Epithelial cell of esophagus (primary cell): ENCODE measurements around the gene TMEM270.
"Not testable (repeated sequence)": the region's sequence is repeated elsewhere in the genome, so short reads cannot be mapped to it uniquely, and the experiment has no call there.

ENCODE experiments used
- DNase-seq: peaks from one replicate; pipeline ENCODE4 v3.0.0; 2010; ENCODE audit warnings: low read depth
- H3K4me3 ChIP-seq: 2 replicates; pipeline ENCODE4 v1.5.1; 2011; ENCODE audit warnings: mild to moderate bottlenecking, low read length, control low read depth
- TF ChIP-seq, protein P1 (sequence below): IDR thresholded peaks from 2 replicates; pipeline ENCODE4 v1.5.1; 2011; ENCODE audit warnings: low read depth, mild to moderate bottlenecking, low read length, control low read depth, inconsistent platforms; ENCODE audit not compliant: insufficient read depth; ENCODE audit errors: missing control alignments

Gene TMEM270

GRCh38 chr7:73881352-73882046 lies 20.5 kb downstream of the TMEM270 start:
- H3K4me3 ChIP-seq, result no peak overlapping the region
- TF ChIP-seq, protein P1, sequence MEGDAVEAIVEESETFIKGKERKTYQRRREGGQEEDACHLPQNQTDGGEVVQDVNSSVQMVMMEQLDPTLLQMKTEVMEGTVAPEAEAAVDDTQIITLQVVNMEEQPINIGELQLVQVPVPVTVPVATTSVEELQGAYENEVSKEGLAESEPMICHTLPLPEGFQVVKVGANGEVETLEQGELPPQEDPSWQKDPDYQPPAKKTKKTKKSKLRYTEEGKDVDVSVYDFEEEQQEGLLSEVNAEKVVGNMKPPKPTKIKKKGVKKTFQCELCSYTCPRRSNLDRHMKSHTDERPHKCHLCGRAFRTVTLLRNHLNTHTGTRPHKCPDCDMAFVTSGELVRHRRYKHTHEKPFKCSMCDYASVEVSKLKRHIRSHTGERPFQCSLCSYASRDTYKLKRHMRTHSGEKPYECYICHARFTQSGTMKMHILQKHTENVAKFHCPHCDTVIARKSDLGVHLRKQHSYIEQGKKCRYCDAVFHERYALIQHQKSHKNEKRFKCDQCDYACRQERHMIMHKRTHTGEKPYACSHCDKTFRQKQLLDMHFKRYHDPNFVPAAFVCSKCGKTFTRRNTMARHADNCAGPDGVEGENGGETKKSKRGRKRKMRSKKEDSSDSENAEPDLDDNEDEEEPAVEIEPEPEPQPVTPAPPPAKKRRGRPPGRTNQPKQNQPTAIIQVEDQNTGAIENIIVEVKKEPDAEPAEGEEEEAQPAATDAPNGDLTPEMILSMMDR, result no peak
- DNase-seq, result no peak

- no peak for DNase-seq
- no peak overlapping the region for H3K4me3 ChIP-seq
- TF ChIP-seq, protein P1, result no peak
Measured at GRCh38 chr7:73882047-73882402, 21.1 kb downstream of the TMEM270 start.

DNA sequence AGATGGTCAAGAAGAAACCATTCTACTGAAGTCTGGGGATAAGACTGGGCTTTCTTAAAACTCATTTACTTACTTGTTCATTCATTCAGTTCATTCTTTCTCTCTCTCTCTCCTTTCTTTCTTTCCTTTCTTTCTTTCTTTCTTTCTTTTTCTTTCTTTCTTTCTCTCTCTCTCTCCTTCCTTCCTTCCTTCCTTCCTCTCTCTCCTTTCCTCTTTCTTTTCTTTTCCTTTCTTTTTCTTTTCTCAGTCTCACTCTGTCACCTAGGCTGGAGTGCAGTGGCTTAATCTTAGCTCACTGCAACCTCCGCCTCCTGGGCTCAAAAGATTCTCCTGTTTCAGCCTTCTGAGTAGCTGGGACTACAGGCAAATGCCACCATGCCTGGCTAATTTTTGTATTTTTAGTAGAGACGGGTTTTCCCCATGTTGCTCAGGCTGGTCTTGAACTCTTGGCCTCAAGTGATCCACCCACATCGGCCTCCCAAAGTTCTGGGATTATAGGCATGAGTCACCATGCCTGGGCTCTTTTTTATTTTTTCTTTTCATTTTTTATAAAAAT lies 24.0 kb downstream of the TMEM270 start:
- DNase-seq, H3K4me3 ChIP-seq: not testable (repeated sequence)

- H3K4me3 ChIP-seq, result no peak overlapping the region
- DNase-seq, result no peak
- TF ChIP-seq, protein P1, result no peak
Measured at GRCh38 chr7:73885433-73885974, 24.5 kb downstream of the TMEM270 start.

DNA sequence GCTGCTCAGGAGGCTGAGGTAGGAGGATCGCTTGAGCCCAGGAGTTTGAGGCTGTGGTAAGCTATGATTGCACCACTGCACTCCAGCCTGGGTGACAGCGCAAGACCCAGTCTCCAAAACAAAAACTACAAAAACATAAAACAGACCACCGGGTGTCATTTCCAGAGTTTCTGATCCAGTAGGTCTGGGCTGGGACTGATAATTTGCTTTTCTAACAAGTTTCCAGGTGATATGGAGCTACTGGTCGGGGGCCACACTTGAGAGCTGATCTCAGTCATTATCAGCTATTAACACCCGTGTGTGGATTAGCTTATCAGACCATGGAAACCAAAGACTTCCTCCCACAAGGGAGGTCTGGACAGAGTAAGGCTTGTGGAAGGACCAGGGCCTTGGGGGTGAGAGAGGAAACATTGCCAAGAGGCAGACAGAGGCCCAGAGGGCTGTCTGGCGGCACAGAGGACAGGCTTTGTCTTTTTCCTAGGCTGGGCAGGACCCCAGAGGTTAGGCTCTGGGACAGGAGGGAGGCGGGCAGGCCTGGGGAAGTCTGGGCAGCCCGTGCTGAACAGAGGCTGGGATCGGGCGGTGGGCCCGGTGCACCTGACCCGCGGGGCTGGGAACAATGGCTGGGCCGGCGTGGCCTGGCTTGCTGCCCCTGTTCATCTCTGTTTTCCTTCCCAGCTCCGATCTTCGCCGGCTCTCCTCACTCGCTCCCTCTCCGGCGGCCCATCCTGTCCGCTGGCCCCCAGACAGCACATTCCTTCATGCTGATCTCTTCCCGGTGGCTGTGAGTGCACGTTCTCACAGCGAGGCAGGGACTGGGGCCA lies 25.2 kb downstream of the TMEM270 start:
- H3K4me3 ChIP-seq, result no peak overlapping the region
- TF ChIP-seq, protein P1, result no peak
- DNase-seq, result no peak

GRCh38 chr7:73887762-73888161 lies 26.8 kb downstream of the TMEM270 start:
- no peak for DNase-seq
- no peak overlapping the region for H3K4me3 ChIP-seq
- TF ChIP-seq, protein P1, result no peak

DNA sequence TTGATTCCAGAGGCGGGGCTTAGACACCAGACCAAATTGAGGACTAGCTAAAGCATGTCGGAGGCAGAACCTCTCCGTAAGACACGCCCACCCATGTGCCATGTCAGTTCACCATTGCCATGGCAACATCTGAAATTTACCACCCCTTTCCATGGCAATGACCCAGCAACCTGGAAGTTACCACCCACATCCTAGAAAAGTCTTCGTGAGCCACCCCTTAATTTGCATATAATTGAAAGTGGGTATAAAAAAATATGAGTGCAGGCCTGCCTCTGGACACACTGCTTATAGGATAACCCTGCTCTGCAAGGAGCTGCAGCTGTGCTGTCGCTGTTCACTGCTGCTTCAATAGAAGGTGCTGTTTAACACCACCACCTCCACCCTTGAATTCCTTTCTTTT lies 28.0 kb downstream of the TMEM270 start:
- no peak for DNase-seq
- TF ChIP-seq, protein P1, result no peak
- no peak overlapping the region for H3K4me3 ChIP-seq
